A549 (cell line): Measurements from ENCODE around the gene GRIK4.

Experiments
- BCL3 ChIP-seq: fragments of >200 bp; sonication (Bioruptor Twin); formaldehyde crosslinking; IDR thresholded peaks from 3 replicates; pipeline ENCODE4 v1.6.1; 2016
- CHD2 ChIP-seq: fragments of 150-350 bp; IDR thresholded peaks from 2 replicates; pipeline ENCODE4 v1.6.1; 2014; ENCODE audit warnings: low read length; ENCODE audit not compliant: partially characterized antibody
- EHF ChIP-seq: fragments of 250-450 bp; sonication (Bioruptor Pico); IDR thresholded peaks from 2 replicates; pipeline ENCODE4 v1.5.0; 2020; ENCODE audit warnings: mild to moderate bottlenecking
- EHMT2 ChIP-seq: fragments of 200-600 bp; sonication (generic); IDR thresholded peaks from 2 replicates; pipeline ENCODE4 v1.6.1; 2016; ENCODE audit warnings: antibody characterized with exemption, low read depth, mild to moderate bottlenecking, moderate library complexity
- EP300 ChIP-seq, 2 experiments: fragments of >200 bp; sonication (Bioruptor Twin); formaldehyde crosslinking; IDR thresholded peaks; 2 replicates in 1 of 2; 3 replicates in 1 of 2; pipeline ENCODE4 v1.6.1; 2016 to 2017
- JUNB ChIP-seq: fragments of >200 bp; sonication (Bioruptor Twin); formaldehyde crosslinking; IDR thresholded peaks from 2 replicates; pipeline ENCODE4 v1.6.1; 2016
- POLR2A ChIP-seq: IDR thresholded peaks from 2 replicates; pipeline ENCODE4 v1.6.1; 2012; ENCODE audit warnings: mild to moderate bottlenecking, low read length
- TF ChIP-seq, protein P1 (sequence below): fragments of 150-350 bp; IDR thresholded peaks from 2 replicates; pipeline ENCODE4 v1.6.1; 2014; ENCODE audit warnings: low read depth, mild to moderate bottlenecking, low read length
- TF ChIP-seq, protein P2 (sequence below): fragments of >200 bp; sonication (Bioruptor Twin); formaldehyde crosslinking; IDR thresholded peaks from 3 replicates; pipeline ENCODE4 v1.5.1; 2016

GRCh38 chr11:120928627-120929026, 417.1 kb downstream of the GRIK4 start:
- TF ChIP-seq EHMT2 (no peak), JUNB (no peak), BCL3 (no peak), CHD2 (no peak), EP300 (IDR thresholded peaks at IDR 0.05) (no peak), EHF (CRISPR knock-in tag) (no peak), POLR2A (no peak)
- TF ChIP-seq, protein P1, sequence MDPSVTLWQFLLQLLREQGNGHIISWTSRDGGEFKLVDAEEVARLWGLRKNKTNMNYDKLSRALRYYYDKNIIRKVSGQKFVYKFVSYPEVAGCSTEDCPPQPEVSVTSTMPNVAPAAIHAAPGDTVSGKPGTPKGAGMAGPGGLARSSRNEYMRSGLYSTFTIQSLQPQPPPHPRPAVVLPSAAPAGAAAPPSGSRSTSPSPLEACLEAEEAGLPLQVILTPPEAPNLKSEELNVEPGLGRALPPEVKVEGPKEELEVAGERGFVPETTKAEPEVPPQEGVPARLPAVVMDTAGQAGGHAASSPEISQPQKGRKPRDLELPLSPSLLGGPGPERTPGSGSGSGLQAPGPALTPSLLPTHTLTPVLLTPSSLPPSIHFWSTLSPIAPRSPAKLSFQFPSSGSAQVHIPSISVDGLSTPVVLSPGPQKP, result no peak
- TF ChIP-seq, protein P2, sequence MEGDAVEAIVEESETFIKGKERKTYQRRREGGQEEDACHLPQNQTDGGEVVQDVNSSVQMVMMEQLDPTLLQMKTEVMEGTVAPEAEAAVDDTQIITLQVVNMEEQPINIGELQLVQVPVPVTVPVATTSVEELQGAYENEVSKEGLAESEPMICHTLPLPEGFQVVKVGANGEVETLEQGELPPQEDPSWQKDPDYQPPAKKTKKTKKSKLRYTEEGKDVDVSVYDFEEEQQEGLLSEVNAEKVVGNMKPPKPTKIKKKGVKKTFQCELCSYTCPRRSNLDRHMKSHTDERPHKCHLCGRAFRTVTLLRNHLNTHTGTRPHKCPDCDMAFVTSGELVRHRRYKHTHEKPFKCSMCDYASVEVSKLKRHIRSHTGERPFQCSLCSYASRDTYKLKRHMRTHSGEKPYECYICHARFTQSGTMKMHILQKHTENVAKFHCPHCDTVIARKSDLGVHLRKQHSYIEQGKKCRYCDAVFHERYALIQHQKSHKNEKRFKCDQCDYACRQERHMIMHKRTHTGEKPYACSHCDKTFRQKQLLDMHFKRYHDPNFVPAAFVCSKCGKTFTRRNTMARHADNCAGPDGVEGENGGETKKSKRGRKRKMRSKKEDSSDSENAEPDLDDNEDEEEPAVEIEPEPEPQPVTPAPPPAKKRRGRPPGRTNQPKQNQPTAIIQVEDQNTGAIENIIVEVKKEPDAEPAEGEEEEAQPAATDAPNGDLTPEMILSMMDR, result no peak
